ENCODE measurements around the gene HECTD4.

The HECTD4 gene

DNA sequence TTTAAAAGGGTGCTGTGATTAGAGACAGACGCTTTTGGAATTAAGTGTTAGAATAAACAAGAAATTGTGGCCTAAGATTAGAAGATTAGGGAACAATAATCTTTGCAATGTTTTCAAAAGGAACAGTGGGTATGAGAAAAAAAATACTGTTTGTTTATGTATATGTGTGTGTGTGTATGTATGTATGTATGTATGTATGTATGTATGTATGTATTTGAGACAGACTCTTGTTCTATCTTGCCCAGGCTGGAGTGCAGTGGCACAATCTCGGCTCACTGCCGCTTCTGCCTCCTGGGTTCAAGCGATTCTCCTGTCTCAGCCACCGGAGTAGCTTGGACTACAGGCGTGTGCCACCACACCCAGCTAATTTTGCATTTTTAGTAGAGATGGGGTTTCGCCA is 175.3 kb downstream of the HECTD4 start:
- no peak for DNase-seq (ENCODE audit: low read depth)

- DNase-seq (ENCODE audit: low read depth) = no peak
These were observed 183.1 kb downstream of the HECTD4 start for GRCh38 chr12:112199136-112199535.

GRCh38 chr12:112198120-112198733 is 184.0 kb downstream of the HECTD4 start:
- DNase-seq (ENCODE audit: low read depth) = peak; percentile 6

DNA sequence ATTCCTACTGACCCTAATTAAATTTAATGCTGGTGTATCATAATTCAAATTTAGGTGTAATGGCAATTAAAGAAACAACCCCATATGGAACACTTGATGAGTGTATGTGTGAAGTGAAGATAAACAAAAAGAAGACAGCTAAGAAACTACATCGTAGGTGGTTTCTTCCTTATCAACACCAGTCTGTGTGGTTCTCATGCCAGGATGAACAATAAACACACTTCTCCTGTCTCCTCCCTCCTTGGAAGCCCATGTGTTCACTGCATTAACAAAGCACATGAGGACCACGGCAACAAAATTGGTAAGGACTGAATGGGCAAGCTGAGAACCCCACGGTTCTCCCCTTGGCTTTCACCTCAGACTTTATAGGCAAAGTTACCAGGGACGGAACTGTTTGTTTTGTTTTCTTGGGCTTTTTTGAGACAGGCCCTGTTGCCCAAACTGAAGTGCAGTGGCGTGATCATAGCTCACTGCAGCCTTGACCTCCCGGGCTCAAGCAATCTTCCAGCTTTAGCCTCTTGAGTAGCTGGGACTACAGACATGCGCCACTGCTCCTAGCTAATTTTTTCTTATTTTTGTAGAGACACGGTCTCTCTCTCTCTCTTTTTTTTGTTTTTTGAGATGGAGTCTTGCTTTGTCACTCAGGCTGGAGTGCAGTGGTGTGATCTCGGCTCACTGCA is 185.9 kb downstream of the HECTD4 start:
- DNase-seq (ENCODE audit: low read depth) = no peak

GRCh38 chr12:112194601-112195247 is 187.5 kb downstream of the HECTD4 start:
- DNase-seq (ENCODE audit: low read depth) = no peak

- DNase-seq (ENCODE audit: low read depth) = no peak
These were observed 189.8 kb downstream of the HECTD4 start for GRCh38 chr12:112192475-112192874.

GRCh38 chr12:112191840-112192321 is 190.3 kb downstream of the HECTD4 start:
- no peak for DNase-seq (ENCODE audit: low read depth)

DNA sequence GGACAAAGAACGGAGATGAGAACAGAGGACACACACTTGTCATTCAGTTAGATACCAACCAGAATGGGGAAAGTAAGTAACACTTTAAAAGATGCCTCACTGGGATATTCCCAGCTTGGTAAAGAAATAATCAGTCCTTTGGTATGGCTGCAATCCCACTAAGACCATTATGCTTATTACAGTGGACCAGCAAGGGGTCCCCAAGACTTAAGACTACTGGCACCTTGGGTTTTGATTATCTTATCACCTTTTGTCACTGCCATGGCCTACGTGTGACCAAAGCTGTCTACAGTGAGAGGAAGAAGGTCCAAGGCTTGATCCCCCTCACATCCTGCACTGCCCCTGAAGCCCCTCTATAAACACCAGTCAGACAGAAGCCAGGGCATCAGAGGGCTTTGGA is 191.0 kb downstream of the HECTD4 start:
- DNase-seq (ENCODE audit: low read depth) = no peak

GRCh38 chr12:112190231-112191025 is 191.8 kb downstream of the HECTD4 start:
- DNase-seq (ENCODE audit: low read depth) = no peak

GRCh38 chr12:112188130-112188830 is 194.0 kb downstream of the HECTD4 start:
- DNase-seq (ENCODE audit: low read depth) = no peak

DNA sequence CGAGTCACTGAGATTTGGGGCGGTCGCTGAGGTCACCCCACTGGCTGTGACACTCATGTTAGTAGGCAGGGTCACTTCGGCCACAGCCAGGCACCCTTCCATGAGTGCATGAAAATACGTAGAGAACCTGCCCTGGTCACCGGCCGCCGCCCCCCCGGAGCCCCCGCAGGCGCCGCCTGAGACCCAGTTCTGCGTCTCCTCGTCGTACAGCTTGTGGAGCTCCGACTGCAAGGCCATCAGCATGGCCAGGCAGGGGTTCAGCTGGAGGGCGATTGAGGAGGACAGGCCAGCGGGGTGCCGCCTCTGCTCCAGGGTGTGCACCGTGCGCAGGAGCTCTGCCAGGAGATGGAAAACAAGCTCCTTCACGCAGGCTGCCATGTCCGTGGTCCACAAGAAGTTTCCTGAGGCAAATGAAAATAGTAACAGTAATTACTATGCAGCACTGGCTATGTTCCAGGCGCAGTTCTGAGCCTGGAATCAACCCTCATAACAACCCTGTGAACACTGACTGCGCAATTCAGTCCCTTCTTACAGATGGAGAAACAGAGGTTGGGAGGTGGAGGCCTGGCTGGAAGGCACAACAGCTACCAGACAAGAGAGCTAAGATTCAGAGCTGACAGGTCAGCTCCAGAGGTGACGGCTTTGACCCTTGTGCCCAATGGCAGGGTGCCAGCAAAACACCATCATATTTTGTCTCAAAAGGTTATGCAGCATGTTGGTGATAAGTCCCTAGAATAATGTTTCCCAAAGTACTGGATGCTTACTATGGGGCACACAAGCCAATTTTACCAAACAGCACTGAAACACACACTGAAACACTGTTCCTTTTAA is 196.9 kb downstream of the HECTD4 start:
- DNase-seq (ENCODE audit: low read depth) = no peak

DNA sequence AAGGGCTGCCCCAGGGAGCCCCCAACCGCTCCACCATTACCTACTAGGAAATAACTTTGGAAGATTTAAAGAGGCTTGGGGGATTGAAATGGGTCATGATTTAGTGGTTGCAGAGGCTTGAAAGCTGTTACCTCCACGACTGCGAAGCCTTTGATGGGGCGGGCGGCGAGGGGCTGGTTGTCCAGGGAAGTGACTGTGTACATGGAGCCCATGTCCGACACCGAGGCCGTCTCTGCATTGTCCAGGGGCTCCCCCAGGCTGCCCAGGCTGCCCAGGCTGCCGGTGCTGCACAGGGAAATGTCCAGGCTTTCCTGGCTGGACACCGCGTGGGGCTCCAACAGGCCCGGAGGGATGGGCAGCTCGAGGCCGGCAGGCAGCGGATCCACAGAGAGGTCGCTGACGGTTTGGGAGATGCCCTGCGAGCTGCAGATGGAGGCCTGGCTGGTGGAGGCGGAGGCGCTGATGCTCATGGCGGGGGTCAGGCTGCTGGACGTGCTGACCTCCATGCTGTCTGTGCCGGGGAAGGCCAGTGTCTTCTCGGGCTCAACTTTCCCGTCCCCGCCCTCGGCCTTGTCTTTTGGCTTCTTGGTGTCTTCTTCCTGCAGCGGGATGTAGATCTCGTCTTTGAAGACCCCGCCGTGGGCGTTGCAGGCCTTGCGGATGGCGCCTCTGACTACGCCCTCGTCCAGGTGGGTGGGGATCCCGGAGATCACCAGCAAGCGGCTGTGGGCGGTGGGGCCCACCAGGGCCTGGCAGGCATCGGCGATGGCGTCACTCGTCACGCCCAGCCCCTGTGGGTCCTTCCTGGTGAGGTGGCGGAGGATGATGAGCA is 198.0 kb downstream of the HECTD4 start:
- no peak for DNase-seq (ENCODE audit: low read depth)

- no peak for DNase-seq (ENCODE audit: low read depth)
These were observed 198.8 kb downstream of the HECTD4 start for GRCh38 chr12:112183141-112184021.

- no peak for DNase-seq (ENCODE audit: low read depth)
These were observed 199.7 kb downstream of the HECTD4 start for GRCh38 chr12:112182499-112182898.

DNA sequence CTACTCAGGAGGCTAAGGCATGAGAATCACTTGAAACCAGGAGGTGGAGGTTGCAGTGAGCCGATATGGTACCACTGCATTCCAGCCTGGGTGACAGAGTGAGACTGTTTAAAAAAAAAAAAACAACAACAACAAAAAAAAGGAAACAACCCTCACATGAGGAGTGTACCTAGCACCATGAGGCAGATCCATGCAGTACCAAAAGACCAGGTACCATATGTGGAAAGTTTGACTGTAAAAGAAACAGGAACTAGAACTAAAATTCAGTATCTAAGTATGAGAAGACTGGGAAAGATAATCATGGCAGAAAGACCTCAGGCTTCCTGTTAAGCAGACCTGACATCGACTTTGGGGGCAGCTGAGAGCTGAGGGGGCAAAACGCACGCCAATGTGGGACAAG is 201.8 kb downstream of the HECTD4 start:
- DNase-seq (ENCODE audit: low read depth) = no peak

DNA sequence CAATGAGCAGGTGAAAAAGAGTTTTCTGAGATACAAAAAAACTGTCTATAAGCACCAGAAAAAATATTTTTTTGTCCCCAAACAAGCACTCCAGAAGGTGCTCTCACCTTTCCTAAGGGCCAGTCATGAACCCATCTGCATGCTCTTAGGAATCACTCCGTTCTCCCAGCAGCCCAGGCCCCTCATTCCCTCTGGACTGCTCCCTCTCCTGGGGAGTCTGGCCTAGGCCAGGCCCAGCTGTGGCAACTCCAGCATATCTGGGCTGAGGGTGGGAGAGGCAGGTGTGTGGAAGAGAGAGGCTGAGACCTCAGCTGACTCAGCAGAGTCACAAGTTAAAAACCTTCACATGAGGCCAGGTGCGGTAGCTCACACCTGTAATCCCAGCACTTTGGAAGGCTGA is 202.3 kb downstream of the HECTD4 start:
- no peak for DNase-seq (ENCODE audit: low read depth)

DNA sequence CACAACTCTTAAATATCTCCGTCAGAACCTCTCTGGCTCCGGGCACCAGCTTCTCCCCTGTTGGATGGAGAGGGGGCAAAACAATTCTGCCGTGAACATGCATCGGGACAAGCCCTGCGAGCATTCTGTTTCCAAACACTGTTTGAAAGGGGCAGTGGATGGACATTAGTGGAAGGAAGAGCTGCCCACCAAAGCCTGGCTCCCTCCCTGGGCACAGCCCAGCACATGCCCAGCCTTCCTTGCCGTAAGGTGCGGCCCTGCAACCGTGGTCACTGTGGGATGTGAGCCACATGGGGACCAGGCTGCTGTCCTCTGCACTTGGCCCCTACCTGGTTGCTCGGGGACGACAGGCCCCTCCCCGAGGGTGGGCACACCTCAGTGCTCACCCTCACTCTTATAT is 202.9 kb downstream of the HECTD4 start:
- DNase-seq (ENCODE audit: low read depth) = no peak

DNA sequence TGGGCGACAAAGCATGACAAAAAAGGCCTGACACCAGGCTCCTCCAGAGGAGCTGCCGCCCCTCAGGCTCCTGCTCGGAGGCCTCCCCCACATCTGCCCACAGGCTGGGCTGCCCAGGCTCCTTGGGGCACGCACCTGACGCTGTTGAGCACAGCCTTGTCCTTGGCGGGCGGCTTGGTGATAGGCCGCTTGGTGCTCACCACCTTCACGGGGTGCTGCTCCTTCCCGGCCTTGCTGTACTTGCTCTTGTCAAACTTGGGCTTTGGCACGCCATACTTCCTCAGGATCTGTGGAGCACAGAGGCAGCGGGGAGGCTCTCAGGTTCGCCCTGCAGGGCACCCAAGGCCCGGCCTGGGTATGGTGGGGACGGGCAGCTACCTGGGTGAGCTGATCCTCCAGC is 203.4 kb downstream of the HECTD4 start:
- DNase-seq (ENCODE audit: low read depth) = no peak
